22Rv1 (cell line): Measurements from ENCODE around the gene SORBS1.

Experiments used
- CTCF ChIP-seq: fragments of 450-650 bp; IDR thresholded peaks from 2 replicates; pipeline ENCODE4 v1.5.1; 2017; ENCODE audit warnings: mild to moderate bottlenecking
- ZFX ChIP-seq: fragments of 450-650 bp; IDR thresholded peaks from 2 replicates; pipeline ENCODE4 v1.6.1; 2017; ENCODE audit warnings: antibody characterized with exemption, borderline replicate concordance

- TF ChIP-seq CTCF: no peak
- TF ChIP-seq ZFX: no peak
Observed at GRCh38 chr10:95343573-95343972, 217.6 kb downstream of the SORBS1 start.
